Dendritic cell treated with granulocyte-macrophage colony-stimulating factor and Interleukin-4, amounts not matched to agents 40 ng/mL and 50 ng/mL, for 4 days (primary cell): ENCODE measurements around the gene OR10C1.
"Not testable (repeated sequence)": the region's sequence is repeated elsewhere in the genome, so short reads cannot be mapped to it uniquely, and the experiment has no call there.

Experiments used
- H3K27ac Mint-ChIP-seq: one replicate; pipeline ENCODE4 v1.8.0; 2022; ENCODE audit warnings: mild to moderate bottlenecking, mixed read lengths
- H3K27me3 Mint-ChIP-seq: one replicate; pipeline ENCODE4 v1.8.0; 2022; ENCODE audit warnings: mild to moderate bottlenecking, mixed read lengths
- H3K36me3 Mint-ChIP-seq: one replicate; pipeline ENCODE4 v1.8.0; 2022; ENCODE audit warnings: low read depth, mixed read lengths
- H3K4me1 Mint-ChIP-seq: one replicate; pipeline ENCODE4 v1.8.0; 2022; ENCODE audit warnings: low read depth, mixed read lengths
- H3K4me3 Mint-ChIP-seq: one replicate; pipeline ENCODE4 v1.8.0; 2022; ENCODE audit warnings: mild to moderate bottlenecking, moderate library complexity, mixed read lengths
- H3K9me3 Mint-ChIP-seq: one replicate; pipeline ENCODE4 v1.8.0; 2022; ENCODE audit warnings: mixed read lengths
- intact Hi-C: fragments of 100-400 bp; cut with micrococcal nuclease; formaldehyde crosslinking; loops from one replicate; pipeline ENCODE4 v1.15.0; 2022

OR10C1 gene, protein sequence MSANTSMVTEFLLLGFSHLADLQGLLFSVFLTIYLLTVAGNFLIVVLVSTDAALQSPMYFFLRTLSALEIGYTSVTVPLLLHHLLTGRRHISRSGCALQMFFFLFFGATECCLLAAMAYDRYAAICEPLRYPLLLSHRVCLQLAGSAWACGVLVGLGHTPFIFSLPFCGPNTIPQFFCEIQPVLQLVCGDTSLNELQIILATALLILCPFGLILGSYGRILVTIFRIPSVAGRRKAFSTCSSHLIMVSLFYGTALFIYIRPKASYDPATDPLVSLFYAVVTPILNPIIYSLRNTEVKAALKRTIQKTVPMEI

DNA sequence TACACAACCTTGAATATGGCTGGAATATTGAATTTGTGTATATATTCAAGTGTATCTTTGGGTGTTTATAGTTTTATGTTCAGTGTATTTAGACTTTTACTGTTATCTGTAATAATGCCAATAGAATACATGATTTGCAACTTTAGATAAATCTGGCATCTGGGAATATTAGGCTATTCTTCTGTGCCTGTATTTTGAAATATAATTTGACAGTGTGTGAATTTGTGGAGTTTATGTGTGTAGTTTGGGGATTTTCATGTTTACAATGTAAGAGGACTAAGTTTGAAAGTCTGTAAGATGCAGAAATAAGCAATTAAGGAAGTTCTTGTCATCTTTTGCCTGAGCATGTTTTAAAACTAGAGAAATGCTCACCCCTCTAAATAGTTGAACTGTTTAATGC is at the start of gene OR10C1:
Gene OR10C1 (plus strand): TSS at position 301 of the 400 bp plus-strand sequence. CDS start 710 bp downstream, outside the sequence.
- Mint-ChIP-seq H3K27ac (no peak within 1 kb of the TSS), H3K27me3 (peaks cover 3% of the 10 kb centered on the region), H3K4me3 (no peak within 1 kb of the TSS)

DNA sequence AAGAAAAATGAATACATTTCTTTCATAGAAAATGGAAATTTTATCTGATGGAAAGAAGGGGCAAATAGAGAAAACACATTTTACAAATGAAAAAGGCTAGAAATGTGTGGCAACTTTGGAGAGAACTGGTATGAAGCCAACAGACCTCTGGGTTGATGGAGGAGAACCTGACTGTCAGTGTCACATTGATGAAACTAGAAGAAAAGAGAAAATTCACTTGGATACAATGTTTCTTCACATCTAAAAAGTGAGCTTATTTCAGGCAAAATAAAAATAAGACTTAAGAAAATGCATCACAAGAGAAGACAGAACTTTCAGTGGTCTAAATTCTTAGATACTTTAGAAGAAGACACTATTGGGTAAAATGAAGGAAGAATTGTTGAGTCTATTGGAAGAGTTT is 43.8 kb upstream of the OR10C1 start, which contains the start of gene OR12D2:
Gene OR12D2 (plus strand): TSS at position 301 of the 400 bp plus-strand sequence. CDS start 1,069 bp downstream, outside the sequence.
- peaks cover 3% of the 10 kb centered on the region for H3K27me3 Mint-ChIP-seq
- no peaks in the 10 kb centered on the region for H3K36me3 Mint-ChIP-seq
- H3K27ac Mint-ChIP-seq = no peak within 1 kb of the TSS
- intact Hi-C loops = no loop called here
- H3K9me3 Mint-ChIP-seq = no peaks in the 10 kb centered on the region
- no peaks in the 10 kb centered on the region for H3K4me1 Mint-ChIP-seq
- H3K4me3 Mint-ChIP-seq = no peak within 1 kb of the TSS

More for the DNA sequence above, at the start of gene OR10C1:
- Mint-ChIP-seq H3K36me3 (no peaks in the 10 kb centered on the region), H3K9me3 (no peaks in the 10 kb centered on the region), H3K4me1 (no peaks in the 10 kb centered on the region)
- intact Hi-C loops = no loop called here

DNA sequence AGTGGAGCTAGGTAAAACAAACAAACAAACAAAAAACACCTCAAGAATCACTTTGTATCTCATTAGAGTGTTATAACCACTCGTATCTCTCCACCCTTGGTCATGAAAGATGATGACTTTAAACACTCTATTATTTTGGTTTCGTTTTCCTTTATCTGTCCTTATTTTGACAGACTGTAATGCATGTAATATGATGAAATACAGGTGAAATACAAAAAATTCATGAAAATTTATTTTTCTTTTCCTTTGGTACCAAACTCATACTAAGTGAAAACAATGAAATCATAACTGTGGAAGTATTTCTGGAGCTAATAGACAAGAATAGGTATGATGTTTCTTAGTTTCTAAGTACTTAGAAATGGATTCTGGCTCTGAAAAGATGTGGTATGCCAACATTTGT is 39.6 kb upstream of the OR10C1 start:
- no peaks in the 10 kb centered on the region for H3K36me3 Mint-ChIP-seq
- H3K27me3 Mint-ChIP-seq = peaks cover 3% of the 10 kb centered on the region
- H3K27ac Mint-ChIP-seq = no peak overlapping the region
- H3K9me3 Mint-ChIP-seq = no peaks in the 10 kb centered on the region
- intact Hi-C loops = no loop called here
- no peak overlapping the region for H3K4me3 Mint-ChIP-seq
- H3K4me1 Mint-ChIP-seq = no peaks in the 10 kb centered on the region

DNA sequence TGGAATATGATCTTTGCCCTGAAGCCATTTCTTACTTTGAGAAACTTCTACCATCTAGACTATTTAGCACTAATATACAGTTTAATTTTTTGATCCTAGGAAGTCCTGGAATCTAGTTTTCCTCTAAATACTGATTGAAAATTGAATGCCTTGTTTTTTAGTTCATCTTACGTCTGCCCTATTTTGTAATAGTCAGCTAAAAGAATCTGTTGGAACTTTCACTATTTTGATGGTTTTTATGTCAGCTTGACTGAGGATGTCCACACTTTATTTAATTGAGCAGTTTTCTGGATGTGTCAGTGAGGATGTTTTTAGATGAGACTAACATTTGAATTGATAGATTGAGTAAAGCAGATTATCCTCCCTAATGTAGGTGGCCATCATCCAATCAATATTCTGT is 35.3 kb upstream of the OR10C1 start:
- Mint-ChIP-seq H3K27ac (no peak overlapping the region), H3K9me3 (no peaks in the 10 kb centered on the region), H3K27me3 (no peaks in the 10 kb centered on the region), H3K4me3 (no peak overlapping the region), H3K4me1 (no peaks in the 10 kb centered on the region), H3K36me3 (no peaks in the 10 kb centered on the region)
- intact Hi-C loops = no loop called here

DNA sequence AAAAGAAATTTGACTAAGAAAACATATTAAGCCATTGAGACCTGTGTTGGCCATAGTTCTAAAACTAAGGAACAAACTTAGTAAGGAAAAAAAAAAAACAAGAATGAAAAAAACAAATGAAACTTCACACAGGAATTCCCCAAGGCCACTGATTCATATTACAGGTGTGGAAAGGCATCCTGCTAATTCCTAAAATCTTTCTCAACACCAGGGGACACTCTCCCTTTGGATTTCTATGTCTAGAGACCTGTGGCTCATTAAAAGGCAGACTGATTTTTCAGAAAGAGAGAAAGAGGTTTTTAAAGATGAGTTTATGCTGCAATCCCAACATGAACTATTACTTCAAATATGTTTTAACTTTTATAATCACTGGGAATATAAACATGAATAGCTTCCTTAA is 24.5 kb upstream of the OR10C1 start, which contains the start of gene OR12D1:
Gene OR12D1 (plus strand): TSS at position 341 of the 400 bp plus-strand sequence.
- Mint-ChIP-seq H3K4me1 (no peaks in the 10 kb centered on the region), H3K36me3 (no peaks in the 10 kb centered on the region), H3K27me3 (no peaks in the 10 kb centered on the region), H3K27ac (no peak within 1 kb of the TSS), H3K9me3 (peaks cover 16% of the 10 kb centered on the region), H3K4me3 (no peak within 1 kb of the TSS)
- intact Hi-C loops = no loop called here

DNA sequence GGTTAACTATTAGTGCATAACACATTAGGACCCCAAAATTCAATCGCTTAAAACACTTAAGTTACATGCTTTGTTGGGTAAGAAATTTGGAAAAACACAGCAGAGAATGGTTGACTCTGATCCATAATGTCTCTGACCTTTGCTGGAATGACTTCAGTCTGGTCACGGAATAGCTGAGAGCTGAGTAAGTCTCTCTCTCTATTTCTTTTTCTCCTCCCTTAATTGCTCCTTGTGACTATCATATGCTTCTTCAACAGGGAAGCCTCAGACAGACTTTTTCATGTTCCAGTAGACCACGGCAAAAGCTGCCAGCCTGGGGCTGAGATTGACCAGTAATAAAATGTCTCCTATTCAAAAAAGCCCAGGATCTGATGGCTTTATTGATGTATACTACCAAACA is 19.6 kb upstream of the OR10C1 start:
- Mint-ChIP-seq H3K9me3 (no peaks in the 10 kb centered on the region), H3K4me1 (no peaks in the 10 kb centered on the region), H3K4me3 (no peak overlapping the region), H3K27me3 (no peaks in the 10 kb centered on the region), H3K27ac (no peak overlapping the region), H3K36me3 (no peaks in the 10 kb centered on the region)
- intact Hi-C loops = no loop called here

DNA sequence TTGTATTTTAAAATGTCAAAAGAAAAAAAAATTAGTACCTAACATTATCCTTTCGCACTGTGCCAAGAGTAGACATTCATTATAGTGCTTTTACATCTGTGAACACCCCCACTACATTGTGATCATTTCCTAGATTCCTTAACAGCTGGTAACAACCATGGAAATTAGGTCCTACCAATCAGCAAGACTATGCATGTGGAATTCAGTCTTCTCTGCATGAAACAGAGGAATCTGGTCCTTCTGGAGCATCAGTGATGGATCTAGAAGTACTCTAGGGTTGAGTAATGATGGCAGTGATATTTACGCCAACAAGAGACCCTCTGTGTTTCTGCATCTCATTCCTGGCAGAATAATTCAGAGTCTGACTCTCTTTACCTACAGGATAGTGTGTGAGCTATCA is 14.9 kb upstream of the OR10C1 start:
- Mint-ChIP-seq H3K27me3 (no peaks in the 10 kb centered on the region), H3K36me3 (no peaks in the 10 kb centered on the region), H3K4me1 (no peaks in the 10 kb centered on the region), H3K9me3 (no peaks in the 10 kb centered on the region), H3K27ac (no peak overlapping the region), H3K4me3 (no peak overlapping the region)
- intact Hi-C loops = no loop called here

DNA sequence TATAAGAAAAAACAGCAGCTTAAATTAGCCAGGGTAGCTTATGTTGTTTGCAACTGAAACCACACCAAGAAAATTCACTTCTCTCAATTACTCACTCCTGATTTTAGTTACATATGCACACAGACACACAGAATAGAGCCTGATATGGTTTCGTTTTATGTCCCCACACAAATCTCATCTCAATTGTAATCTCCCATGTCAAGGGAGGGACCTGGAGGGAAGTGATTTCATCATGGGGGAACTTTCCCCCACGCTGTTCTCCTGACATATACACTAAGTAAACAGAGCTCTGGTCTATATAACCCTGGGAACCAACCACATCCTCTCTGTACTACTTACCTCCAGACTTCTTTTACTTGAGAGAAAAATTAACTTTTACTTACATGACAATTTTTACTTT is 14.5 kb upstream of the OR10C1 start:
- H3K36me3 Mint-ChIP-seq = no peaks in the 10 kb centered on the region
- no peaks in the 10 kb centered on the region for H3K27me3 Mint-ChIP-seq
- no peak overlapping the region for H3K27ac Mint-ChIP-seq
- intact Hi-C loops = no loop called here
- no peak overlapping the region for H3K4me3 Mint-ChIP-seq
- H3K9me3 Mint-ChIP-seq = no peaks in the 10 kb centered on the region
- no peaks in the 10 kb centered on the region for H3K4me1 Mint-ChIP-seq

DNA sequence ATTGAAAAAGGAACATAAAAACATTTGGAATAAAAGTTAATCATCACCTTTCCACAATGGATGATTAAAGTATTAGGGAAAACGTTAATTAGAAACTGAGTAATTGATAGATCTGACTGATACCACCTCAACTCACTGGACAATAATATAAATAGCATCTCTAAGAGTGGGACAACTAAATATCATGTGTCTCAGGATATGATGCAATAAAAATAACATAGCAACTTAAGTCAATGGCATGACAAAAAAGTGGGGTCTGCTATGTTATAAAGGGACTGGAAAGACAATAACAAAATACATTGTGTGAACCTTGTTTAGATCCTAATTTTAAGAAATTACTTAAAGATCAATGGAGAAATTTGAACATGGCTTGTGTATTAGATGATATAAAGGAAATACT is 14.0 kb upstream of the OR10C1 start:
- no peaks in the 10 kb centered on the region for H3K27me3 Mint-ChIP-seq
- H3K4me1 Mint-ChIP-seq = no peaks in the 10 kb centered on the region
- intact Hi-C loops = no loop called here
- H3K9me3 Mint-ChIP-seq = no peaks in the 10 kb centered on the region
- no peaks in the 10 kb centered on the region for H3K36me3 Mint-ChIP-seq
- H3K4me3 Mint-ChIP-seq = no peak overlapping the region
- H3K27ac Mint-ChIP-seq = no peak overlapping the region

DNA sequence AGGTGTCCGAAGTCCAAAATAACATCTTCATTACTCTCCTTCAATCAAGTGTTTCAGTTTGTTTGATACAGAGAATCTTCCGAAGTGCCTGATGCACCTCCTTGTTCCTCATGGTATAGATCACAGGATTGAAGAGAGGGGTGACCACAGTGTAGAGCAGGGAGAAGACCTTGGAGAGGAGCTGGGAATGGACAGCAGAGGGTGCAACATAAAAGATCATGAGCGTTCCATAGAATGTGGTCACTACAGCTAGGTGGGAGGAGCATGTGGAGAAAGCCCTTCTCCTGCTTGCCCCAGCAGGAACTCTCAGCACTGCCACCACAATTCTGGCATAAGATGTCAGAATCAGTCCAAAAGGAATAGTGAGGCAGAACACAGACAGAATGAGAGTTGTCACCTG is 12.5 kb upstream of the OR10C1 start:
- intact Hi-C loops = no loop called here
- H3K27me3 Mint-ChIP-seq = no peaks in the 10 kb centered on the region
- H3K27ac Mint-ChIP-seq = no peak overlapping the region
- H3K4me1 Mint-ChIP-seq = no peaks in the 10 kb centered on the region
- H3K9me3 Mint-ChIP-seq = no peaks in the 10 kb centered on the region
- H3K36me3 Mint-ChIP-seq = no peaks in the 10 kb centered on the region
- H3K4me3 Mint-ChIP-seq = no peak overlapping the region

DNA sequence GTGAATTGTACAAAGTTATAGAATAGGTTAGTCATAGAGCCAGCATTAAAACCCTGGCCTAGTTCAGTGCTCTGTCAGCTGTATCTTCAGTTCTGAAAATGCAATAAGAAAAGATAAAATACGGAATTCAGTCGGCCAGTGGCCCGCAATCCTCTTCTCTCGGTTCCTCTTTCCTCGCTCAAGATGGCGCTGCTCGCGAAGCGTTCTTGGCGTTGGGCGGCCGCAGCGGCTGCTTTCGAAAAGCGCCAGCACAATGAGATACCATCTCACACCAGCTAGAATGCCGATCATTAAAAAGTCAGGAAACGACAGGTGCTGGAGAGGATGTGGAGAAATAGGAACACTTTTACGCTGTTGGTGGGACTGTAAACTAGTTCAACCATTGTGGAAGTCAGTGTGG is 2.4 kb upstream of the OR10C1 start:
- H3K4me1 Mint-ChIP-seq, H3K27ac Mint-ChIP-seq, H3K27me3 Mint-ChIP-seq, H3K9me3 Mint-ChIP-seq, H3K36me3 Mint-ChIP-seq, intact Hi-C loops, H3K4me3 Mint-ChIP-seq: not testable (repeated sequence)

DNA sequence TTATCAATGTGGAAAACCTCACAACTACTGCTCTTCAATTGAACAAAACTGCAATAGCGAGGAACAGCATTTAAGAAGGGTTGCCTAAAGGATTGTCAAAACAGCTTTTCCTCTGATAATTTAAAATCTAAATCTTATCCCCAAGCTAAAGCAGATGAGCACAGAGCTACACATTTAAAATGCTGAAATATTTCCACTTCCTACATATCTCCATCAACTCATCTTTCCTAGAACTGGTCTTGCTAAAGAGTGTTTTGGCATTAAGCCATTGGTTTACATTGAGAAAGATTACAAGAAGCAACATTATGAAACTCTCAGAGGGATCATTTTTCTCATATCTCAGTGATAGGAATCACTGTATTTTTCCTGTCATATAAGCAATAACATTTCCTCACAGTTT is 3.6 kb downstream of the OR10C1 start:
- no peak overlapping the region for H3K27ac Mint-ChIP-seq
- no peak overlapping the region for H3K4me3 Mint-ChIP-seq
- peaks cover 16% of the 10 kb centered on the region for H3K9me3 Mint-ChIP-seq
- H3K4me1 Mint-ChIP-seq = no peaks in the 10 kb centered on the region
- peaks cover 3% of the 10 kb centered on the region for H3K27me3 Mint-ChIP-seq
- H3K36me3 Mint-ChIP-seq = no peaks in the 10 kb centered on the region
- intact Hi-C loops = no loop called here

DNA sequence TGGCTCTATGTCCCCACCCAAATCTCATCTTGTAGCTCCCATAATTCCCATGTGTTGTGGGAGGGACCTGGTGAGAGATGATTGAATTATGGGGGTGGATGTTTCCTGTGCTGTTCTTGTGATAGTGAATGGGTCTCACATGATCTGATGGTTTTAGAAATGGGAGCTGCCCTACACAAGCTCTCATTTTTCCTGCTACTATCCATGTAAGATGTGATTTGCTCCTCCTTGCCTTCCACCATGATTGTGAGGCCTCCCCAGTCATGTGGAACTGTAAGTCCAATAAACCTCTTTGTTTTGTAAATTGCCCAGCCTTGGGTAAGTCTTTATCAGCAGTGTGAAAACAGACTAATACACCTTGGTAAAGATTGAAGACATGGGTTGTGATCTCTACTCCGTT is 4.9 kb downstream of the OR10C1 start:
- H3K4me1 Mint-ChIP-seq, H3K36me3 Mint-ChIP-seq, intact Hi-C loops, H3K27ac Mint-ChIP-seq, H3K4me3 Mint-ChIP-seq, H3K27me3 Mint-ChIP-seq: not testable (repeated sequence)
- H3K9me3 Mint-ChIP-seq = peaks cover 16% of the 10 kb centered on the region

DNA sequence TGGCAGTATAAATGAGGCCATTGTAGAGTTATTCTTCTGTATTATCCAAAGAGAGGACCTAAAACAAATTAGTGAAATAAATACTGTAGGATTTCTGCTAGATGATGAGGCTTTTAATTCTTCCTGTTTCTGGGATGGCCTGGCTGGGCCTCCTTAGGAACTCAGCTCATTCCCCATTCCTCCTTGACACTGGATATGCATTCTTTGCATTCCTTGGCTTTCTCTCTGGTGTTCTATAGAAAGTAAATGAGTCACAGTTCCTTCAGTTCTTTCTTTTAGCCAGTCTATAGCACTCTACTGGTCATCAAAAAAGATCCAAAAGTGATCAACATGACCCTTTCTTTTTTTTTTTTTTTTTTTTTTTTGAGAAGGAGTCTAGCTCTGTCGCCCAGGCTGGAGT is 8.6 kb downstream of the OR10C1 start:
- Mint-ChIP-seq H3K4me3 (no peak overlapping the region), H3K27me3 (no peaks in the 10 kb centered on the region)
- intact Hi-C loops = no loop called here

More for the DNA sequence above, 8.6 kb downstream of the OR10C1 start:
- Mint-ChIP-seq H3K27ac (no peak overlapping the region), H3K4me1 (no peaks in the 10 kb centered on the region), H3K9me3 (peaks cover 16% of the 10 kb centered on the region), H3K36me3 (no peaks in the 10 kb centered on the region)
